Globus pallidus (tissue), 1 donor: ENCODE measurements around the gene PRLHR.

Experiments
- DNase-seq: peaks from one replicate; pipeline ENCODE4 v3.0.0-alpha.2; 2015; ENCODE audit warnings: low spot score

The PRLHR gene

GRCh38 chr10:118563373-118563890 lies 32.0 kb downstream of the PRLHR start:
- DNase-seq: no peak

GRCh38 chr10:118562851-118563250 lies 32.6 kb downstream of the PRLHR start:
- DNase-seq: no peak

DNA sequence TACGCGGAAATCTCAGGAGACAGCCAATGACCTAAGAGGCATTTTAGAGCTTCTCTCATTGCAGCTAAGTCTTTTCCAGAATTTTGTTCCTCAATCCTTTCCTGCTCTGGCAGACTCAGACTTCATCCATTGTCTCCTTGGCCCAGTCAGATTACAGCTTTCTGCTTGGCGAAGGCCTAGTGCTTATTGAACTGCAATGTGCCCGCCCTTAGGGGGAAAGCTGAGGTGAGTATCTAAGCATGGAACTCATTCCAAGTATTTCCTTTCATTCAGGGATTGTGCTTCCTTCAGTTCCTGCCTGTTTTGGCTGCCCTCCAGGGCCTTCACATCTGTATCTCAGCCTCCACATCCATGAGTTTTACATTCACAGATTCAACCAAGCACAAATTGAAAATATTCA lies 37.5 kb downstream of the PRLHR start:
- no peak for DNase-seq

GRCh38 chr10:118551535-118552100 lies 43.8 kb downstream of the PRLHR start:
- no peak for DNase-seq

DNA sequence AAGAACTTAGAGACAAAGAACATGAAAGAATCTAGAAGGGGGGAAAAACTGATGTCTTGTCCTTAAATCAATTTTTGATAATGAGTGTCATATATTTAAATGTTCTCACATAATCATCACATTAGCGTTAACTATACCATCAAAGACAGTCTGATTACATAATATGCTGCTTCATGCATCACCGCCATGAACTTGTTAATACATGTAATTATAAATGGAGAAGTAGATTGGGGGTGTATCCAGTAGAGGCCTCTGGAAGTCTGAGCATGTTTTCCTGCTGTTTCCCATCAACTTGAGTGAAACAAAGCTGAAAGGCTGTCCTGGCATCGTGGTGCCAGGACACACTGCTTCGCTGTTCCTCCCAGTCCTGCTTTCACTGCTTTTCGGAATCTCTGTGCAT lies 48.2 kb downstream of the PRLHR start:
- no peak for DNase-seq

GRCh38 chr10:118546479-118546878 lies 49.0 kb downstream of the PRLHR start:
- DNase-seq: no peak

DNA sequence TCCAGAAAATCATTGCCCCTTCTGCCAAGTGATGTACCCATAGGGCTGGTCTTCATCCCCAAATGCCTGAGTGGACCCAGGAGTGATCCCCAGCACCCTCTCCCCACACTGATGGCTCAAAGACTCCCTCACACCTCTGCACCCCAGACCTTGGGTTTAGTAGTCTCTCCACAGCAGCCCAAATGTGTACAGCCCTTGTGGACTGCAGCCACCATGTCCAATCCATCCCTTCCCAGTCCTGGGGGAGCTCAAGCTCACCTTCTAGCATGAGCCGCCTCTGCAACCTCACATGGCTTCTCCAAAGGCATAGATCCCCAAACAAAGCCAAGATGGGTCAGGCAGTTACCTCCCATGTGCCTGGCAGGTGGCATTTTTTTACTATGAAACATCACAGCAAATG lies 50.1 kb downstream of the PRLHR start:
- DNase-seq: no peak

GRCh38 chr10:118544401-118544948 lies 51.0 kb downstream of the PRLHR start:
- no peak for DNase-seq

- no peak for DNase-seq
Measured at GRCh38 chr10:118543714-118544400, 51.6 kb downstream of the PRLHR start.

DNA sequence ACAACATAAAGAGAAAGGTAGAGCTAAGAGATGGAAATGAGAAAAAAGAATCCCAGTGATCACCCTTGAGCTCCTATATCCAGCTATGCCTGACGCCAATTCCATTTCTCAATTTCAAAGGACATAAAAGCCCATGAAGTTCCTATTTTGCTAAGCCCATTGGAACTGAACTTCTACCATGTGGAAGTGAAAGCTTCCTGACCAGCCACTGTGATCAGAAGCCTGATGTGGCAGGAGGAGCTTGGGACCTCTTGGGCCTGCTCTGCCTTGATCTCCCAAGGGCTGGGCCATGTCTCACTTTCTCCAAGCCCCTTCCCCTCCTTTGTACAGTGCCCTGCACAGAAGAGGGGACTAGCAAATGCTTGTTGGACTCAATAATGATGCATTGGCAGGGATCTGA lies 52.7 kb downstream of the PRLHR start:
- no peak for DNase-seq

GRCh38 chr10:118542205-118542604 lies 53.2 kb downstream of the PRLHR start:
- DNase-seq: no peak

GRCh38 chr10:118541718-118542117 lies 53.7 kb downstream of the PRLHR start:
- no peak for DNase-seq
